ENCODE measurements around the gene RNF150.

RNF150 gene

DNA sequence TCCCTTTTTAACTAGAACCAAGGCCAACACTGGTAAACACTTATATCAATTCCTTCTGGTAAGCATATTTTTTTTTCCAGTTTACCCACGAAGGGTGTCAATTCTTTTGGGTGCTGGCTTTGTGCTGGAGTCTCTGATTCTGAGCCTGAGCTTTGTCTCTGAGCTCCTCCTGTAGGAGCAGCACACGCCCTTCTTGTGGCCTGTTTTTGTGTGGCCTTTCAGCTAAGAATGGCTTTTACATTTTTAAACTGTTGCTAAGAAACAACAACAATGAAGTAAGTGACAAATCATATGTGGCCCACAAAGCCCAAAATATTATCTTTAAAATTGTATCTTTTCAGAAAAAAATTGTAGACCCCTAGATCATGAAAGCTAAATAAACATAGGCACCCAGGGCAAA, 279.1 kb downstream of the RNF150 start:
- TF ChIP-seq, protein P1, sequence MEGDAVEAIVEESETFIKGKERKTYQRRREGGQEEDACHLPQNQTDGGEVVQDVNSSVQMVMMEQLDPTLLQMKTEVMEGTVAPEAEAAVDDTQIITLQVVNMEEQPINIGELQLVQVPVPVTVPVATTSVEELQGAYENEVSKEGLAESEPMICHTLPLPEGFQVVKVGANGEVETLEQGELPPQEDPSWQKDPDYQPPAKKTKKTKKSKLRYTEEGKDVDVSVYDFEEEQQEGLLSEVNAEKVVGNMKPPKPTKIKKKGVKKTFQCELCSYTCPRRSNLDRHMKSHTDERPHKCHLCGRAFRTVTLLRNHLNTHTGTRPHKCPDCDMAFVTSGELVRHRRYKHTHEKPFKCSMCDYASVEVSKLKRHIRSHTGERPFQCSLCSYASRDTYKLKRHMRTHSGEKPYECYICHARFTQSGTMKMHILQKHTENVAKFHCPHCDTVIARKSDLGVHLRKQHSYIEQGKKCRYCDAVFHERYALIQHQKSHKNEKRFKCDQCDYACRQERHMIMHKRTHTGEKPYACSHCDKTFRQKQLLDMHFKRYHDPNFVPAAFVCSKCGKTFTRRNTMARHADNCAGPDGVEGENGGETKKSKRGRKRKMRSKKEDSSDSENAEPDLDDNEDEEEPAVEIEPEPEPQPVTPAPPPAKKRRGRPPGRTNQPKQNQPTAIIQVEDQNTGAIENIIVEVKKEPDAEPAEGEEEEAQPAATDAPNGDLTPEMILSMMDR (conservative IDR thresholded peaks at IDR 0.05; ENCODE audit: control insufficient read depth, insufficient read depth, low read depth, low read length), result no peak
- H3K4me3 ChIP-seq (ENCODE audit: control insufficient read depth, low read depth, low read length), result no peak overlapping the region
- no peak for DNase-seq (ENCODE audit: low read depth)

DNA sequence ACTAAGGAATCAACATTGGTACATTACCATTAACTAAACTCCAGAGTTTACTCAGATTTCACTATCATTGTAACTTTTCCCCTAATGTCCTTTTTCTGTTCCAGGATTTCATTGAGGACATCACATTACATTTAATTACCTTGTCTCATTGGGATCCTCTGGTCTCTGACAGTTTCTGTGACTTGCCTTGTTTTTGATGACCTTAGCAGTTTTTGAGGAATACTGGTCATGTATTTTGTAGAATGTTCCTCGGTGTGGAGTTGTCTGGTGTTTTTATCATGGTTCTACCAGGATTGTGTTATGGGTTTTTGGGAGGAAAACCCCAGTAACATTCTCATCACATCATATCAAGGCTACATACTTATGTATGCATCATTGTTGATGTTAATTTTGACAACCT, 281.5 kb downstream of the RNF150 start:
- no peak overlapping the region for H3K4me3 ChIP-seq (ENCODE audit: control insufficient read depth, low read depth, low read length)
- TF ChIP-seq, protein P1 (conservative IDR thresholded peaks at IDR 0.05; ENCODE audit: control insufficient read depth, insufficient read depth, low read depth, low read length), result no peak

DNA sequence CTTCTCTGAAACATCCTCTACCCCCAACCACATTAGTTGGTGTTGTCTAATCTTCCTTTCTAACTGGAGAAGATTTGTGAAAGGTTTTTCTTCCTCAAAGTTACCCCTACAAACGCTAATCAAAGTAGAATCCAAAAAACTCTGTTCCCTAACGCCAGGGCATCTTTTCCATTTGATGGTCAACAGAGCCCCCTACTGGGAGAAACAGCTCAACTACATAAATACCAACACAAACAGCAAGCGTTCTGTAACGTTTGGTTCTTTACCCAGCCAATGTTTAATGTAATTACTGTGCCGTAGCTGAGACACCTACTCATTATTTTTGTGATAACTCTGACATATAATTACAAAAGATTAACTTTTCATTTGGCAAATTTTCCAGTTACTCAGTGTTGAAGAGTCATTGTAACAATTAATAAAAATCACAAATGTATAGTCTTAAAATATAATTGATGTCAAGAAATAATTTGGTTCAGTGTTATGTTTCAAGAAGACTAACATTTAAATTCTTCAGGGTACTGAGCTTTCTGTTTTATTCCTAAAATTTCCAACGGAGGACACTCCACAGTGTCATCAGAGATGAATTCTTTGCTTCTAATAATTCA, 282.1 kb downstream of the RNF150 start:
- TF ChIP-seq, protein P1 (conservative IDR thresholded peaks at IDR 0.05; ENCODE audit: control insufficient read depth, insufficient read depth, low read depth, low read length), result peak; percentile 76
- H3K4me3 ChIP-seq (ENCODE audit: control insufficient read depth, low read depth, low read length), result no peak overlapping the region
- DNase-seq (ENCODE audit: low read depth), result peak; percentile 66

More for the DNA sequence above, 281.5 kb downstream of the RNF150 start:
- no peak for DNase-seq (ENCODE audit: low read depth)

DNA sequence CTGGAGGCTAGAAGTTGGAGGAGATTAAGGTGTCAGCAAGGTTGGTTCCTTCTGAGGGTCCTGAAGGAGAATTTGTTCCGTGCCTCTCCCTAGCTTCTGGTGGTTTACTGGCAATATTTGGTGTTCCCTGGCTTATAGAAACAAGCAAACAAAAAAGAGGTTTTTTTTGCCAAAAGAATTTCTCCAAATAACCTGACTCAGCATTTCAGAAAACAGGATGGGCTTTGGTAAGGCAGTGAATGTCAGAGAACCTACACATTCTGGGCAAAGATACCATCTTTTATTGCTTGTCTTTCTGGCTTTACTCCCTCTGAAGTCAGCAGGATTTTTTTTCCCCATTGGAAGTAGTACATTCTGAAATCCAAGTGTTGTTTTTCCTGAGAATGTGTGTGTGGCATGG, 283.7 kb downstream of the RNF150 start:
- no peak overlapping the region for H3K4me3 ChIP-seq (ENCODE audit: control insufficient read depth, low read depth, low read length)
- DNase-seq (ENCODE audit: low read depth), result no peak
- TF ChIP-seq, protein P1 (conservative IDR thresholded peaks at IDR 0.05; ENCODE audit: control insufficient read depth, insufficient read depth, low read depth, low read length), result no peak

DNA sequence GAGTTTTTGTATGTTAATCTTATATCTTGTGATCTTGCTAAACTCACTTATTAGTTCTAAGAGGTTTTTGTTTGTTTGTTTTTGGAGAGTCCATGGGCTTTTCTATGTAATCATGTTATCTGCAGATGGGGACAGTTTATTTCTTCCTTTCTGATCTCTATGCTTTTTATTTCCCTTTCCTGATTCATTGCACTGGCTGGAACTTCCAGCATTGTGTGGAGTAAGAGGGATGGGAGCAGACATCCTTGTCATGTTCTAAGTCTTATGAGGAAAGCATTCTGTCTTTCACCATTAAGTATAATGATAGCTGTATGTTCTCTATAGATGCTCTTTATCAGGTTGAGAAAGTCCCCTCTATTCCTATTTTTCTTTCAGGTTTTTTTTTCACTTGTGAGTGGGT, 286.5 kb downstream of the RNF150 start:
- DNase-seq (ENCODE audit: low read depth), result no peak
- no peak overlapping the region for H3K4me3 ChIP-seq (ENCODE audit: control insufficient read depth, low read depth, low read length)
- TF ChIP-seq, protein P1 (conservative IDR thresholded peaks at IDR 0.05; ENCODE audit: control insufficient read depth, insufficient read depth, low read depth, low read length), result no peak

DNA sequence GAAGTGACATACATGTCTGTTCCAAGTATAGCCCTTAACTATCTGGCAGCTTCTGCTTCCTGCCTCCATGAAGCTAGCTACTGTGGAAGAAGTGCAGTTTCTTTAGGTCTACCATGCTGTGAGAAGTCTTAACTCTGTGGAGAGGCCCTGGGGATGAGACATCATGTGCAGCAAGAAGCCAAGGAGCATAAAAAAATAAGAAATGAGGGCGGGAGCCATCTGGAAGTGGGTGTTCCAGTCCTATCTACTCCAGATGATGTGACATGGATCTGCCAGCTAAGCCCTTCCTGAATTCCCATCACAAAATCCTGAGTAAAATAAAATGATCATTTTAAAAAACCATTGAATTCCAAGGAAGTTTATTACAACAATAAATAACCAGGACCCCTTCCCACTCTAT, 289.2 kb downstream of the RNF150 start:
- no peak overlapping the region for H3K4me3 ChIP-seq (ENCODE audit: control insufficient read depth, low read depth, low read length)
- TF ChIP-seq, protein P1 (conservative IDR thresholded peaks at IDR 0.05; ENCODE audit: control insufficient read depth, insufficient read depth, low read depth, low read length), result no peak
- no peak for DNase-seq (ENCODE audit: low read depth)

DNA sequence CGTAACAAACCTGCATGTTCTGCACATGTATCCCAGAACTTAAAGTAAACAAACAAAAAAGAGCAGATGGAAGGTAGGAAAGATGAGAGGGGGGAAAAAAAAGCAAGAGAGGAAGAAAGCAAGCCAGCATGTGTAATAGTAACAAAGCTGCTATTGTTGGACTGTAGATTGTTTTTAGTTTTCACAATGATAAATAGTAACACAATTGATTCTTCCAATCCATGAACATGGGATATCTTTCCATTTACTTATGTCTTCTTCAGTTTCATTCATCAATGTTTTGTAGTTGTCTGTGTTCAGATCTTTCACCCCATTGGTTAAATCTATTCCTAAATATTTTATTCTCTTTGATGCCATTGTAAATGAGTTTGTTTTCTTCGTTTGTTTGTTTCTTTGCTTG, 292.1 kb downstream of the RNF150 start:
- DNase-seq (ENCODE audit: low read depth), result no peak
- H3K4me3 ChIP-seq (ENCODE audit: control insufficient read depth, low read depth, low read length), result no peak overlapping the region
- TF ChIP-seq, protein P1 (conservative IDR thresholded peaks at IDR 0.05; ENCODE audit: control insufficient read depth, insufficient read depth, low read depth, low read length), result no peak
